ENCODE data around the gene TERT. TPM values are rescaled to one million over a fixed set of nuclear protein-coding genes. Genes with fewer than 3 reads are reported as not detected.

TERT gene
- total and polyA plus RNA-seq, 2 of the 4 experiments (the other 2 are of a cell fraction) = not detected

DNA sequence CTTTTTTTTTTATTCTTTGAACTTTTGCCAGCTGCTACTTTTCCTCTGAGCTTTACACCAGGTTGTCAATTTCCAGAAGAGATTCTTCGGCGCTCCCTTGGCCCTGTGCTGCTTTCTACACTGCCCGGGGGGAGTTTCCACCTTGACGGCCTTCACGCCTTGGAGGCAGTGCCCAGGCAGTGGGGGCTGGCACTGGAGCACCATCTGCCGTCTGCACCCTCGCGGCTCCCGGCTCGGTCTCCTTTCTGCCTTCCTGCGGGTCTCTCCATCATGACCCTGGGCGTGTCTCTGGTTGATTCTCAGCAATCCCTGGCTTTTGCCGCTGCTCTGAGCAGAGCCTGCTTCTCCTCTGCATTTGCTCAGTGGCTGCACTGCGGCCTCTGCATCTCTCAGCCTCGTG lies 66.7 kb downstream of the TERT start:
- BruUV-seq (replicated peaks) = no TSS peak
- POLR2A ChIA-PET (ENCODE audit: unreplicated experiment) = no interaction called here
- intact Hi-C loops (cut with micrococcal nuclease) = no loop called here

More for the DNA sequence above, 66.7 kb downstream of the TERT start:
- Histone ChIP-seq H3K4me1 (ENCODE audit: control insufficient read depth, insufficient read depth, low read length) (no peaks in the 10 kb centered on the region; the same call in 1 of the 2 replicates), H2AK9ac (replicated peaks; ENCODE audit: low read depth, low read length, poor library complexity) (no peak overlapping the region), H3K9ac (ENCODE audit: low read depth, low read length) (no peak overlapping the region), H3K18ac (ENCODE audit: low read depth, low read length) (no peak overlapping the region), H4K20me1 (ENCODE audit: insufficient read depth, low read length) (no peaks in the 10 kb centered on the region), H2BK20ac (ENCODE audit: low read depth, low read length) (no peak overlapping the region), H4K91ac (ENCODE audit: insufficient read depth, low read depth, low read length) (no peak overlapping the region), H4K8ac (ENCODE audit: low read depth in 2 of 2, low read length in 2 of 2) (no peak overlapping the region), H3K56ac (ENCODE audit: extremely low read depth, insufficient read depth, low read length) (no peak overlapping the region), H3K27ac (ENCODE audit: insufficient read depth, low read length) (no peak overlapping the region), H2BK5ac (ENCODE audit: low read depth, low read length, poor library complexity, severe bottlenecking) (no peak overlapping the region), H3K4ac (ENCODE audit: low read depth, low read length) (no peak overlapping the region), H3K79me1 (ENCODE audit: low read depth in 1 of 2, low read length in 2 of 2) (no peaks in the 10 kb centered on the region), H2BK15ac (ENCODE audit: low read depth, low read length) (no peak overlapping the region), H4K5ac (ENCODE audit: low read depth, low read length) (no peak overlapping the region), H2AFZ (replicated peaks; ENCODE audit: low read length, poor library complexity) (no peak overlapping the region), H3K9me3 (ENCODE audit: control insufficient read depth, insufficient read depth, low read length) (no peaks in the 10 kb centered on the region), H3K36me3 (ENCODE audit: control insufficient read depth, insufficient read depth, low read length) (no peaks in the 10 kb centered on the region), H3K4me2 (ENCODE audit: low read depth, low read length) (no peak overlapping the region), H3K4me3 (ENCODE audit: insufficient read depth, low read depth, low read length) (no peak overlapping the region), H3K27me3 (ENCODE audit: control insufficient read depth, insufficient read depth, low read length) (peaks cover 2% of the 10 kb centered on the region; the same call in 1 of the 2 replicates), H3K23ac (ENCODE audit: low read depth, low read length) (no peak overlapping the region), H2BK120ac (ENCODE audit: low read depth, low read length) (no peak overlapping the region), H3K9me1 (ENCODE audit: insufficient read depth, low read length) (no peaks in the 10 kb centered on the region), H3K14ac (replicated peaks; ENCODE audit: low read depth, low read length) (no peak overlapping the region), H2AK5ac (ENCODE audit: low read depth, low read length) (no peak overlapping the region)
- dilution Hi-C loops (cut with HindIII; ENCODE audit: low sequenced_read_pairs, unreplicated experiment) (no loop called here), in situ Hi-C loops (cut with MboI; ENCODE audit: low sequenced_read_pairs) (no loop called here)
- TF ChIP-seq, protein P1, sequence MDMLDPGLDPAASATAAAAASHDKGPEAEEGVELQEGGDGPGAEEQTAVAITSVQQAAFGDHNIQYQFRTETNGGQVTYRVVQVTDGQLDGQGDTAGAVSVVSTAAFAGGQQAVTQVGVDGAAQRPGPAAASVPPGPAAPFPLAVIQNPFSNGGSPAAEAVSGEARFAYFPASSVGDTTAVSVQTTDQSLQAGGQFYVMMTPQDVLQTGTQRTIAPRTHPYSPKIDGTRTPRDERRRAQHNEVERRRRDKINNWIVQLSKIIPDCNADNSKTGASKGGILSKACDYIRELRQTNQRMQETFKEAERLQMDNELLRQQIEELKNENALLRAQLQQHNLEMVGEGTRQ (IDR thresholded peaks at IDR 0.05; ENCODE audit: low read depth, low read length) = no peak
- TF ChIP-seq FOS (IDR thresholded peaks at IDR 0.05; ENCODE audit: low read depth, low read length) = no peak
- TF ChIP-seq, protein P2, sequence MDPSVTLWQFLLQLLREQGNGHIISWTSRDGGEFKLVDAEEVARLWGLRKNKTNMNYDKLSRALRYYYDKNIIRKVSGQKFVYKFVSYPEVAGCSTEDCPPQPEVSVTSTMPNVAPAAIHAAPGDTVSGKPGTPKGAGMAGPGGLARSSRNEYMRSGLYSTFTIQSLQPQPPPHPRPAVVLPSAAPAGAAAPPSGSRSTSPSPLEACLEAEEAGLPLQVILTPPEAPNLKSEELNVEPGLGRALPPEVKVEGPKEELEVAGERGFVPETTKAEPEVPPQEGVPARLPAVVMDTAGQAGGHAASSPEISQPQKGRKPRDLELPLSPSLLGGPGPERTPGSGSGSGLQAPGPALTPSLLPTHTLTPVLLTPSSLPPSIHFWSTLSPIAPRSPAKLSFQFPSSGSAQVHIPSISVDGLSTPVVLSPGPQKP (IDR thresholded peaks at IDR 0.05; ENCODE audit: borderline replicate concordance, low read depth, low read length) = no peak
- no peak for TF ChIP-seq CHD1 (IDR thresholded peaks at IDR 0.05; ENCODE audit: low read depth, low read length)
- no peak for TF ChIP-seq NFE2L2 (IDR thresholded peaks at IDR 0.05; ENCODE audit: low read depth, low read length)
- ATAC-seq (ENCODE audit: low read depth) (no peak), DNase-seq (no peak)
- CTCF ChIA-PET = no interaction called here
- 42% methylated on average over 9 of the region's 15 CpGs; no CpG with 5 or more reads in 1 of the 2 experiments for WGBS, 2 experiments (ENCODE audit: extremely low coverage in 2 of 2, insufficient read length in 1 of 2)
